ENCODE results near the gene HS3ST3B1.

- TF ChIP-seq CTCF (IDR thresholded peaks at IDR 0.05) (no peak), POLR2A (IDR thresholded peaks at IDR 0.05) (no peak)
Measured at GRCh38 chr17:14329900-14330491, 29.1 kb downstream of the HS3ST3B1 start.
